ENCODE results near the gene ING5. TPM values are rescaled to one million over a fixed set of nuclear protein-coding genes. Genes with fewer than 3 reads are reported as not detected.

The ING5 gene
- total RNA-seq, 1 experiment from 2014 or later: 32.1 TPM

DNA sequence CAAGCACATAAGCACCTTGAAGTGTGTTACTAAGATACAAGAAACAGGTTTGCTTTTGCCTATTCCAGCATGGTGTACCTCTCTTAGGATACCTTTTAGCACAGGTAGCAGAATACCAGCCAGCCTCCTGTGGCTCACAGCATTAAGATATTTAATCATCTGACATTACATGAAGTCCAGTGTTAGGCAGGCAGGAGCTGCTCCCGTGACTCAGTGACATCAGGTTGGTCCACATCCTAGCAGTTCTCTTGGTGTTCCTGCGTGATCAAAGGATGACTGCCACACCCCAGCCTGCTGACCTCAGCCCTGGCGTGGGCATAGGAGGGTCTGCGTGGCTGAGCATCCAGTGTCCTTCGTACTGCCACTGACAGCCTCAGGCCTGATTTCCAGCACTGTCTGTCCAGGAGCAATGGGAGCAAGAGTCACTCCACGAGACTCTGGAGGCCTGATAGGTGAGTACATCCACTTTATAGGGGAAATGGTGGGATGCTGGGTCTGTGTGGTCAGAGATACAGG is 11.6 kb upstream of the ING5 start:
- intact Hi-C loops (cut with micrococcal nuclease): no loop called here

DNA sequence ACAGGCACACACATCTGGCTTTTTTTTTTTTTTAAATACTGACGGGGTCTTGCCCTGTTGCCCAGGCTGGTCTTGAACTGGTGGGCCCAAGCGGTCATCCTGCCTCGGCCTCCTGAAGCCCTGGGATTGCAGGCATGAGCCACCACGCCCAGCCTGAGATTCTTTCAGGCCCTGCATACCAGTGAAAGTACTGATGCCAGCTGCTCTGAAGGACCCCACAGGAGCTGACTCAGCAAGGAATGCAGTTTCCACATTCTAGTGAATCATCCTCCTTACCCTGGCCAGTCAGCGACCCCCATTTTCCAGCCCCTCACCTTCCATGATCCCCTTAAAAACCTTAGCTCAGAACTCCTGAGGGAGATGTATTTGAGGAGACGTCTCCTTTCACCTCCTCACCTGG is 9.4 kb upstream of the ING5 start:
- H4K20me1 ChIP-seq (ENCODE audit: low read length): no peaks in the 10 kb centered on the region
- H3K27me3 ChIP-seq (ENCODE audit: low read length): no peaks in the 10 kb centered on the region
- H3K36me3 ChIP-seq (ENCODE audit: low read depth, low read length): no peaks in the 10 kb centered on the region
- POLR2A ChIA-PET (ENCODE audit: unreplicated experiment): no interaction called here
- peaks cover 8% of the 10 kb centered on the region for H3K4me1 ChIP-seq (ENCODE audit: insufficient read depth, low read length)
- no peaks in the 10 kb centered on the region for H3K9me2 ChIP-seq (replicated peaks; ENCODE audit: low read length)
- no peak overlapping the region for H3K9ac ChIP-seq (ENCODE audit: low read length)
- intact Hi-C loops (cut with micrococcal nuclease): no loop called here
- no peaks in the 10 kb centered on the region for H3F3A ChIP-seq (ENCODE audit: low read length, unreplicated experiment)
- ATAC-seq: peak; percentile 40; the same call in 1 of the 2 replicates
- no peak overlapping the region for H3K27ac ChIP-seq (ENCODE audit: low read length)
- TF ChIP-seq EZH2phosphoT487 (IDR thresholded peaks at IDR 0.05; ENCODE audit: borderline replicate concordance, low read length): no peak
- no peak for TF ChIP-seq CTCF (conservative IDR thresholded peaks at IDR 0.05; ENCODE audit: low read depth, low read length)
- TF ChIP-seq EZH2 (IDR thresholded peaks at IDR 0.05; ENCODE audit: low read length, unreplicated experiment): no peak
- no peak overlapping the region for H3K4me2 ChIP-seq (ENCODE audit: low read length)
- peaks cover 12% of the 10 kb centered on the region for H3K79me2 ChIP-seq (ENCODE audit: low read length)
- H3K9me3 ChIP-seq (ENCODE audit: low read length): no peaks in the 10 kb centered on the region
- DNase-seq: peak; percentile 49
- BruUV-seq (replicated peaks): no TSS peak
- H3K4me3 ChIP-seq (ENCODE audit: low read length): no peak overlapping the region
- H2AFZ ChIP-seq (ENCODE audit: low read length): no peak overlapping the region
- CTCF ChIA-PET: no interaction called here

More for the DNA sequence above, 11.6 kb upstream of the ING5 start:
- H3K9ac ChIP-seq (ENCODE audit: low read length): no peak overlapping the region
- BruUV-seq (replicated peaks): no TSS peak
- CTCF ChIA-PET: no interaction called here
- no peak overlapping the region for H3K4me3 ChIP-seq (ENCODE audit: low read length)
- H3K36me3 ChIP-seq (ENCODE audit: low read depth, low read length): no peaks in the 10 kb centered on the region
- DNase-seq (no peak), ATAC-seq (no peak)
- POLR2A ChIA-PET (ENCODE audit: unreplicated experiment): no interaction called here
- H3K4me1 ChIP-seq (ENCODE audit: insufficient read depth, low read length): peaks cover 12% of the 10 kb centered on the region
- no peak for TF ChIP-seq EZH2 (IDR thresholded peaks at IDR 0.05; ENCODE audit: low read length, unreplicated experiment)
- TF ChIP-seq CTCF (conservative IDR thresholded peaks at IDR 0.05; ENCODE audit: low read depth, low read length): no peak
- no peak for TF ChIP-seq EZH2phosphoT487 (IDR thresholded peaks at IDR 0.05; ENCODE audit: borderline replicate concordance, low read length)
- H3K79me2 ChIP-seq (ENCODE audit: low read length): peaks cover 30% of the 10 kb centered on the region
- H3K4me2 ChIP-seq (ENCODE audit: low read length): no peak overlapping the region
- no peaks in the 10 kb centered on the region for H3K9me2 ChIP-seq (replicated peaks; ENCODE audit: low read length)
- H3K27me3 ChIP-seq (ENCODE audit: low read length): no peaks in the 10 kb centered on the region
- no peaks in the 10 kb centered on the region for H3F3A ChIP-seq (ENCODE audit: low read length, unreplicated experiment)
- no peaks in the 10 kb centered on the region for H4K20me1 ChIP-seq (ENCODE audit: low read length)
- no peak overlapping the region for H3K27ac ChIP-seq (ENCODE audit: low read length)
- no peaks in the 10 kb centered on the region for H3K9me3 ChIP-seq (ENCODE audit: low read length)
- no peak overlapping the region for H2AFZ ChIP-seq (ENCODE audit: low read length)

- H3K27me3 ChIP-seq (ENCODE audit: low read length): no peaks in the 10 kb centered on the region
- H3K9me2 ChIP-seq (replicated peaks; ENCODE audit: low read length): no peaks in the 10 kb centered on the region
- no peaks in the 10 kb centered on the region for H3K4me1 ChIP-seq (ENCODE audit: insufficient read depth, low read length)
- no peaks in the 10 kb centered on the region; the same call in 1 of the 2 replicates for H3K79me2 ChIP-seq (ENCODE audit: low read length)
- ChIA-PET CTCF (no interaction called here), POLR2A (ENCODE audit: unreplicated experiment) (no interaction called here)
- H3K27ac ChIP-seq (ENCODE audit: low read length): no peak overlapping the region
- intact Hi-C loops (cut with micrococcal nuclease): no loop called here
- ATAC-seq (no peak), DNase-seq (no peak)
- no peaks in the 10 kb centered on the region for H3K9me3 ChIP-seq (ENCODE audit: low read length)
- no peak overlapping the region for H3K4me3 ChIP-seq (ENCODE audit: low read length)
- H3F3A ChIP-seq (ENCODE audit: low read length, unreplicated experiment): no peaks in the 10 kb centered on the region
- no peaks in the 10 kb centered on the region for H4K20me1 ChIP-seq (ENCODE audit: low read length)
- BruUV-seq (replicated peaks): no TSS peak
- no peak for TF ChIP-seq CTCF (conservative IDR thresholded peaks at IDR 0.05; ENCODE audit: low read depth, low read length)
- TF ChIP-seq EZH2phosphoT487 (IDR thresholded peaks at IDR 0.05; ENCODE audit: borderline replicate concordance, low read length): no peak
- no peak for TF ChIP-seq EZH2 (IDR thresholded peaks at IDR 0.05; ENCODE audit: low read length, unreplicated experiment)
- no peak overlapping the region for H2AFZ ChIP-seq (ENCODE audit: low read length)
- H3K36me3 ChIP-seq (ENCODE audit: low read depth, low read length): no peaks in the 10 kb centered on the region
- H3K9ac ChIP-seq (ENCODE audit: low read length): no peak overlapping the region
- no peak overlapping the region for H3K4me2 ChIP-seq (ENCODE audit: low read length)
Measured at GRCh38 chr2:241695651-241696050, 6.2 kb upstream of the ING5 start.

Data from PC-3 (cell line).